ENCODE data around the gene DYSF.
"Not testable (repeated sequence)": the region's sequence is repeated elsewhere in the genome, so short reads cannot be mapped to it uniquely, and the experiment has no call there.

- TF ChIP-seq, protein P1, sequence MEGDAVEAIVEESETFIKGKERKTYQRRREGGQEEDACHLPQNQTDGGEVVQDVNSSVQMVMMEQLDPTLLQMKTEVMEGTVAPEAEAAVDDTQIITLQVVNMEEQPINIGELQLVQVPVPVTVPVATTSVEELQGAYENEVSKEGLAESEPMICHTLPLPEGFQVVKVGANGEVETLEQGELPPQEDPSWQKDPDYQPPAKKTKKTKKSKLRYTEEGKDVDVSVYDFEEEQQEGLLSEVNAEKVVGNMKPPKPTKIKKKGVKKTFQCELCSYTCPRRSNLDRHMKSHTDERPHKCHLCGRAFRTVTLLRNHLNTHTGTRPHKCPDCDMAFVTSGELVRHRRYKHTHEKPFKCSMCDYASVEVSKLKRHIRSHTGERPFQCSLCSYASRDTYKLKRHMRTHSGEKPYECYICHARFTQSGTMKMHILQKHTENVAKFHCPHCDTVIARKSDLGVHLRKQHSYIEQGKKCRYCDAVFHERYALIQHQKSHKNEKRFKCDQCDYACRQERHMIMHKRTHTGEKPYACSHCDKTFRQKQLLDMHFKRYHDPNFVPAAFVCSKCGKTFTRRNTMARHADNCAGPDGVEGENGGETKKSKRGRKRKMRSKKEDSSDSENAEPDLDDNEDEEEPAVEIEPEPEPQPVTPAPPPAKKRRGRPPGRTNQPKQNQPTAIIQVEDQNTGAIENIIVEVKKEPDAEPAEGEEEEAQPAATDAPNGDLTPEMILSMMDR (IDR thresholded peaks at IDR 0.05): not testable (repeated sequence)
- not testable (repeated sequence) for TF ChIP-seq POLR2A (IDR thresholded peaks at IDR 0.05)
Measured at GRCh38 chr2:71445142-71445541, 8.2 kb upstream of the DYSF start.
